HG03097 (cell line): ENCODE measurements around the gene RAC2.
A peak's percentile ranks its signal among the peaks of the same experiment; 100 is the strongest.

Experiments used
- ATAC-seq: cut with Tn5 transposase; IDR thresholded peaks from one replicate; pipeline ENCODE4 v1.9.1; 2021; ENCODE audit not compliant: unreplicated experiment, low FRiP score

RAC2 gene

DNA sequence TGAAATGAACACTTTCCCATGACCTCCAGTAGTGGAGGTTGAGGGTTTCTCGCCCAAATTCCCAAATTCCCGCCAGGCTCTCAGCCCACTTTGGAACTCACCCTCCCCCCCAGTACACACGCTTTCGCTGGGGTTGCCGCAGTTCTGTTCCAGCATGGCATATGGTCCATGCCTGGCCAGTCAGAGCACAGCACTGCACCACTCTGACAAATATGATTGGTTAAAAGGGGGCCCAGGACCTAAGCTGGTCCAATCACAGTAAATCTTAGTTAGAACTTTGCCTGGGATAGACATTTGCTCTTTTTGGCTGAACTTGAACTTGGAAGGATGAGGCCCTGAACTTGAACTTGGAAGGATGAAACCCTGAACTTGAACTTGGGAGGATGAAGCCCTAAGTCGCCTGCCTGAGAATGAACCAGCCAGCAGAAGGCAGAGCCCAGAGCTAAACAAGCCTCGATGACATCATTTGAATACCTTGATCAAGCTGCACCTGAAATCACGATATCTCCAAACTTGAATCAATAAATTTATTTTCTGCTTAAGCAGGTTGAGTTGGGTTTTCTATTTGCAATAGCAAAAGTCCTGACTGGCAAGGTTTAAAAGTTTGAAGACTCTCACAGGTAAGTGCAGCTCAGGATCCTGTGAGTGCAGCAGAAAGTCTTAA is 19.2 kb downstream of the RAC2 start:
- ATAC-seq, result no peak

GRCh38 chr22:37223965-37224551 is 20.0 kb downstream of the RAC2 start:
- ATAC-seq, result no peak

- ATAC-seq, result no peak
Observed at GRCh38 chr22:37222440-37222971, 21.6 kb downstream of the RAC2 start.

- ATAC-seq, result no peak
Observed at GRCh38 chr22:37221424-37222333, 22.4 kb downstream of the RAC2 start.

- ATAC-seq, result no peak
Observed at GRCh38 chr22:37220543-37220981, 23.5 kb downstream of the RAC2 start.

- ATAC-seq, result peak; percentile 6
Observed at GRCh38 chr22:37219533-37219932, 24.5 kb downstream of the RAC2 start.

DNA sequence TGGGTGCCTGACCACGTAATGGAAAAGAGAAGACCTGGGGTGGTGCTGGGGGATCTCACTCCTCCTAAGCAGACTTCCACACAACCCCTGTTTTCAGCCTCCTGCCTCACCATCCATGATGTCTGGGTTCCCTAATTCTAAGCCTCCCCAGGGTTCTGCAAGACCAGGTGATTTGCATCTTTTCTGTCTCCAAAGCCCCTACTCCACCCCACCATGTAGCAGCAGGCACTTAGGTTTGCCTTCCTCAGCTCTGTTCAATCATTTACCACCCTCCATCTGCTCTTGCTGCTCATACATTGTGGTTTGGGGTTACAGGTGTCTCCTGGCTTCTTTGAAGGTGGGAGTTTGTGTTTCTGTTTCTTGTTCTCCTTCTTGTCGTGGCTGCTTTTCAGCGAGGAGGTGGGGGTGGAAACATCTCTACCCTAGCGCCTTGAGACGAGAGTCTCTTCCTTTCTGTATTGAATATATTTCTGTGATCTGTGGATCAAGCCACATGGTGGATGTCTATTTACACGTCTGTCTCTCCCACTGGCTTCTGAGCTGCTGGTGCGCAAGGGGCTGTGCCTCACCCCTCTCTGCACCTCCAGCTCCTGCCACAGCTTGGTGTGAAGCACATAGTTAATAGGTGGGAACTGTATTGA is 25.2 kb downstream of the RAC2 start:
- peak; percentile 67 for ATAC-seq

DNA sequence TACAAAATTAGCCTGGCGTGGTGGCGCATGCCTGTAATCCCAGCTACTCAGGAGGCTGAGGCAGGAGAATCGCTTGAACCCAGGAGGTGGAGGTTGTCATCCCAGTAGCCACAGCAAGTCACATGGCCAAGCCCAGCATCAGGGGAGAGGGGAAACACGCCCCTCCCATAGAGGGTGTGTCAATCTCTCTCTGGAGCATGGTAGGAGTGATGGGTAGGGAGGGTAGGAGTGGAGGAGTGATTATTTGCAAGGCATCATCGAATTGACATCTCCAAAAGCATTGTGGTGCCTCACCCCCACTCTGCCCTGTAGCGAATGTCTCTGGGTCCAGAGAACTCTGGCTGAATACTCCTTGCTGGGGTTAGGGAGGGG is 25.7 kb downstream of the RAC2 start:
- no peak for ATAC-seq

GRCh38 chr22:37215890-37216289 is 28.2 kb downstream of the RAC2 start:
- no peak for ATAC-seq

DNA sequence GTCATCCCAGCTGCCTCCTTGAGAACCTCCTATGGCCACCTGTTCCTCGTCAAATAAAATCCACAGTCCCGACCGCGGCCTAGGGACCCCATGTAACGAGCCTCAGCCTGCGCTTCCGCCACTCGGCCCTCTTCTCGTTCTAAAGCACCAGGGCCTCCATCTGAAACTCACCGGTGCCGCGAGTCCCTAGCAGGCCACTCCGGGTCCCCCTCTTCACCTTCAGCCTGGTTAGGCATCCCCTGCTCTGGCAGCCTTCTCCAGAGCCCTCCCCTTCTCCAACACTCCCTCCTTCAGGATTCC is 29.4 kb downstream of the RAC2 start:
- no peak for ATAC-seq

DNA sequence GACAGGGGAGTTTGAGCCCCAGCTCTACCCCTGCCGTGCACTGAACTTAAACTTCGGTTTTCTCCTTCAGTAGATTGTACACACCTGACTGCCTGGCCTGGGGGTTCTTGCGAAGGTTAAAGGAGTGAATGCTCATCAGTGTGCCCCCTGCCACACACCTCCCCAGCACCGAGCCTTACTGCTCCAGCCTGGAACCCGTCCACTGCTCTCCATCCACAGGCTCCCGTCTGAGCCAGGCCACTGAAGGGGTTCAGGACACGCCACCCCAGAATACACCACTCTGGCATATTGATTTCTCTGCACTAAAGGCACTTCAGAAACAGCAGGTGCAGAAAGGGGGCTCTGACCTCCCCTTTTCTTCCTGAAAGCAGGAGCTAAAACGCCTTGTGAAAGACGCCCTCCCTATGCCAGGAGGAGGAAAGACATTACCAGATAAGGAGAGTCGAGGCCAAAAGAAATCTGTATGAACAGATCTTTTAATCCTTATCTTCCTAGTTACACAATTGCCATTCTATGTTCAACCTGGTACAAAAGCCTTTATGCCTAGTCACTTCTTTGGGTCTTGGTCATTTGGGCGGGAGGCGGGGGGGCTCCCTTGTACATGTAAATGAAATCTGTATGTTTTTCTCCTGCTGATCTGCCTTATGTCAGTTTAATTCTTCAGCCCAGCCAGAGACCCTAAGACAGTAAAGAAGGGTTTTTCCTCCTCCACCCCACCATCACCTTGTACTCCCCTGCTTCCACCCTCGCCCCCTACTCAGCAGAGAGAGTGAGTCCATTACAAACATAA is 29.9 kb downstream of the RAC2 start:
- no peak for ATAC-seq

GRCh38 chr22:37213218-37213855 is 30.7 kb downstream of the RAC2 start:
- no peak for ATAC-seq

GRCh38 chr22:37212174-37212906 is 31.7 kb downstream of the RAC2 start, which contains the start of gene SSTR3:
SSTR3 (minus strand) TSS chr22:37212477; CDS start chr22:37207803, 4,674 bp downstream.
- no peak for ATAC-seq

DNA sequence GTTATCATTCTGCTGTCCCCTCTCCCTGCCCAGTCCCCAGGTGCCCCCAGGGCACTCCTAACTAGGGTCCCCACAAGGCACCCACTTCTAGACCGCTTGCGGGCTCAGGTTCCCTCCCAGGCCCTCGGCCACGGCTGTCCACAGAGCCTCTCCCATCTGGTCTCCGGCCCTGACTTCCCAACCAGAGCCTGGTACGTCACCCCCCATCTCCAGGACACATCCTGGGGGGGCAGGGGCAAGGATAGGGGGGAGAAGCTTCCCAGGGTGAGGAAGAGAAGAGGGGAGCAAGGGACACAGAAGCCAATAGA is 32.2 kb downstream of the RAC2 start:
- ATAC-seq, result no peak

DNA sequence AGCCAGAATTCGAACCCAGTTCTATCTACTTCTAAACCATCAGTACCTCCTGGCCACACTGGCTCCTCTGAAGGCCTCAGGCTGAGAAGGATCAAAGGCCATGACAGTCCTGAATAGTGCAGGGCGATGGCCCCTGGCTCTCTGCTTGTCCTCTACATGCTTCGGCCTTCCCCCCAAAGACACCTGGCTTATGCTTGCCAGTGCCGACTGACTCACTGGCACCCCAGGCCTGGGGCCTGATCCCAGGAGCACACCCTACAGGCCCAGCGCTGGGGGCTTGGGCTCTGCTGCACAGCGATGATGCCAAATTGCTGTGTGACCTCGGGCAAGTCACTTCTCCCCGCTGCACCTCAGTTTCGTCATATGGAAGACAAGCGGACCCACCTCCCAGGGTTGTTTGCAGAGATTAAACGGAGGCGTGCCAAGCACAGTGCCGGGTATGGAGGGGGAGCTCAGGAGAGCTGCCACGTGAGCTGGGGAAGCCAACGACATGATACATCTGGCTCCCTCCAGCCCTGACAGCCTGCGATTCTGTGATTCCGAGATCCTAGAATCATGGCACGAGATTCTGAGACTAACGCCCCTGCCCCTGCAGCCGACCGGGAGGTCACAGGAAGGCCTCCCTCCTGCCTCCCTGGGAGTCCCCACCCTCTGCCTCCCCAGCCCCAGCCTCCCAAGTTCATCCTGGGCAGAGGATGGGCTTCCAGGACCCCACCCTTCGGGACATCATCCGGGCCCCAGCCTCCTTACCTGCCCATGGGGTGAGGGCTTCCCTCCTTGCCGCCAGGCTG is 32.8 kb downstream of the RAC2 start:
- ATAC-seq, result no peak

GRCh38 chr22:37210041-37210803 is 33.8 kb downstream of the RAC2 start:
- ATAC-seq, result no peak

DNA sequence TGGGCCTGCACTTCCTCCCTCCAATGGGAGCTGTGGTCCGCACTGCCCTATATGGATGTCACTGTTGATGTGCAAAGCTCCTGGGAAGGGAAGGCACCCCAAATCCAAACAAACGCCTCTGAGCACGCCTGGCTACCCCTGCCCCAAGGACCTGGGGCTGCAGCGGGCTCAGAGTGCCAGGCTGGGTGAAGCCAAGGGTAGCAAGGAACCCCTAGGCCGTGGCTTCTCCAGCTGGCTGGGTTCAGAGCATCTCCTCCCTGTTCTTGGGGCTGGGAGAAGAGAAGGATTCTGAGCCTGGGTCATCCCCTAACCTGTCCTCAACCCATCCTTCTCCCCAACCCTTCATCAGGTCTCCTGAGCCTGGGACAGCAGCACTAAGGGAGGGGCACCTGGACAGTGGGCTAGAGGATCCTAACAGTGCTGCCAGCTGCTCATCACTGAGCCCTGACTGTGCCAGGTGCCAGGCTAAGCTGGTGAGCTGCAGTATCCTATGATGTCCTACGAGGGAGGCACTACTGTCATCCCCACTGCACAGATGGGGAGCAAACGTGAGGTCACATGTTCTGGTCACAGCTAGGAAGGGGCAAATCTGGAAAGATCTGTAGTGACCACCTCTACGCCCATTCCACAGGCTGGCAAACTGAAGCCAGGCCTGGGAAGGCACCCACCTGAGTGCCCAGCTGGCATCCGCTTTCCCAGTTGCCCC is 34.8 kb downstream of the RAC2 start:
- no peak for ATAC-seq
